Measurements from ENCODE around the gene COX6B2.

The COX6B2 gene

DNA sequence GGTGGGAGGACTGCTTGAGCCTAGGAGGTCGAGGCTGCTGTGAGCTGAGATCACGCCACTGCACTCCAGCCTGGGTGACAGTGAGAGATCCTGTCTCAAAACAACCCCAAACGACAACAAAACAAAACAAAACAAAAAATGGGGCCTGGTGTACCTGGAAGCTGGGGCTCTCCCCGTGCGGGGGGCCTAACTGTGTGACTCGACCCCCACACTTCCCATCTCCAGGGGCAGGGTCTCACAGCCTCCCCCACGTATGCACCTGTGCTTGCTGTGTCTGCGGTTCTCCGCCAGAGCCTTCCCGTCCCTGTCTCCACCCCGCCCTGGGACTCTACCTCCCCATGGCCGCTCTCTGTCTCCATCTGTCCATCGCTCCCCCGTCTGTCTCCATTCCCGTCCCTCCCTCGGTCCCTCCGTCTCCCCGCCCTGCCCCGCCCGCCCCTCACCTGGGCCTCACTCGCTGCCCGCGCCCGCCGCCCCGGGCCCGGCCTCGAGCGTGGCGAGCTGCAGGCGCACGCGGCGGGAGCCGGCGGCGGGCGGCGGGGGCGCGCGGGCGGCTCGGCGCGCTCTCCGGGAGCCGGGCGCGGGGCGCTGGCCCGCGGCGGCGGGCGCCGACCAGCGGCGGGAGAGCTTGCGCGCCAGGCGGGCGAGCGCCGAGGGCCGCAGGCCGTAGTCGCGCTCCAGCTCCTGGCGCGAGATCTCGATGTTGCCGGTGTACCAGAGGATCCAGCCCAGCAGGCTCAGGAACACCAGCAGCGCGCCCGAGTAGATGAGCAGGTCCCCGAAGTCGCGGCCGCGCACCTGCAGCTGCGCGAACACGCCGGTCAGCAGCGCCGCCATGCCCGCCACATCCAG is 29.0 kb upstream of the COX6B2 start:
- no peak for DNase-seq (ENCODE audit: low read depth)

DNA sequence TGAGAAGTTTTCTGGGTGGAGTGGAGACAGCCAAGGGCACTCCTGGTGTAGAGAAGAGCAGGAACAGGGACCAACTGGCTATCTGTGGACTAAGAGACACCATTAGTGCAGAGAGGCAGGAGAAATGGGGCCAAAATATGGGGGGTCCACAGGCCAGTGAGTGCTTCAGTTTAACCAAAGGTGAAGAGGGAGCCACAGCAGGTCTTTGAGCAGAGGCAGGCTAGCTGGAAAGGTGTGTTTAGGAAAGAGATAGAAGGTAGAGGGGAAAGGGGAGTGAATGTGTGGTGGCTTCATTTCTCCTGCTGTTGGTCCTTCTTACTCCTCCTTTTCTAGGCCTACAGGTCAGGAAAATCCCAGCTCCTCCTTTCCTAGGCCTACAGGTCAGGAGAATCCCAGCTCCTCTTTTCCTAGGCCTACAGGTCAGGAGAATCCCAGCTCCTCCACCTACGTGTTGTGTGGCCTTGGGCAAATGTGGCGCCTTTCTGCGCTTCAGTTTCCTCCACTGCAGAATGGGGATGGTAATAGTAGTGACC is 28.1 kb upstream of the COX6B2 start:
- DNase-seq (ENCODE audit: low read depth): no peak

DNA sequence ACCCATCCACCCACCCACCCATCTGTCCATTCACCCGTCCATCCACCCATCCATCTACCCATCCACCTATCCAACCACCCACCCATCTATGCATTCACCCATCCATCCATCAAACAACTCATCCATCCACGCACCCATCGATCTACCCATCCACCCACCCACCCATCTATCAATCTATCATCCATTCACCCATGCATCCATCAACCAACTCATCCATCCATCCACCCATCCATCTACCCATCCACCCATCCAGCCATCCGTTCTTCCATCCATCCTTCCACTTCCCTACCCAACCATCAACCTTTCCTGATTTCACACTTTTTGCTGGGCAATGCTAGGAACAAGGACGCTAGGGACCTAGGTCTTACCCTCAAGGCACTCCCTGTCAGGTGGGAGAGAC is 27.5 kb upstream of the COX6B2 start:
- no peak for DNase-seq (ENCODE audit: low read depth)

DNA sequence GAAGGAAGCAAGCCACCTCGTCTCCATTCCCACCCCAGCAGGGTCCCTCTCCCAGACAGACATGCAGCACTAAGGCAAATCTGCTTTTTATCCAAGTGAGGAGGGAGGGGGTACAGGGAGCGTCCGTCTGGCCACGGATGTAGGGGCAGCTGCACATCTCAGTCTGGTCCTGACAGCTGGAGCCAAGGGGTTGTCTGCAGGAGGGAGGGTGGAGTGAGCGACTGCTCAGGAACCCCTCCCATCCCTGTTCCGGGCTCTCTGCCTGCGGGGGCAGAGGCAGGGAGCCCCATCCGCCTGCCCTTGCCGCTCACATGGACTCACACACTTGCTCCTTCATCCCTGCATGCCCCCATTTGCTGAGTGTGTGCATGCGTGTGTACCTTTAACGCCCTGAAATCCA is 24.7 kb upstream of the COX6B2 start:
- DNase-seq (ENCODE audit: low read depth): no peak

DNA sequence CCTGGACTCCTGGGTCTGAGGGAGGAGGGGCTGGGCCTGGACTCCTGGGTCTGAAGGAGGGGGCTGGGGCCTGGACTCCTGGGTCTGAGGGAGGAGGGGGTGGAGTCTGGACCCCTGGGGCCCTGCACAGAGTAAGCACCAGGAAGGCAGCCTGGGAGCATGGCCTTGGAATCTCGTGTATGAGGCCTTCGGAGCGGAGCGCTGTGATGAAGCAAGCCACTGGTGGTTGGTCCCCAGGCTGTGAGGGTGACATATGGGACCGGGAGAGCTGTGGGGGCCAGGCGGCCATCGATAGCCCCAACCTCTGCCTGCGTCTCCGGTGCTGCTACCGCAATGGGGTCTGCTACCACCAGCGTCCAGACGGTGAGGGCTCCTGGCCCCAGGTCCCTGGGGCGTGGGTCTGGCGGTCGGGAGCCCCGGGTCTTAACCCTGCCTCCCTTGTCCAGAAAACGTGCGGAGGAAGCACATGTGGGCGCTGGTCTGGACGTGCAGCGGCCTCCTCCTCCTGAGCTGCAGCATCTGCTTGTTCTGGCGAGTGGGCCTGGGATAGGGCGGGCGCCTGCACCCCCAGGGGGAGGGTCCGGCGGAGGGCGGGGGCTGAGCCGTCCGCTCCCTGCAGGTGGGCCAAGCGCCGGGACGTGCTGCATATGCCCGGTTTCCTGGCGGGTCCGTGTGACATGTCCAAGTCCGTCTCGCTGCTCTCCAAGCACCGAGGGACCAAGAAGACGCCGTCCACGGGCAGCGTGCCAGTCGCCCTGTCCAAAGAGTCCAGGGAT is 23.0 kb upstream of the COX6B2 start:
- no peak for DNase-seq (ENCODE audit: low read depth)

DNA sequence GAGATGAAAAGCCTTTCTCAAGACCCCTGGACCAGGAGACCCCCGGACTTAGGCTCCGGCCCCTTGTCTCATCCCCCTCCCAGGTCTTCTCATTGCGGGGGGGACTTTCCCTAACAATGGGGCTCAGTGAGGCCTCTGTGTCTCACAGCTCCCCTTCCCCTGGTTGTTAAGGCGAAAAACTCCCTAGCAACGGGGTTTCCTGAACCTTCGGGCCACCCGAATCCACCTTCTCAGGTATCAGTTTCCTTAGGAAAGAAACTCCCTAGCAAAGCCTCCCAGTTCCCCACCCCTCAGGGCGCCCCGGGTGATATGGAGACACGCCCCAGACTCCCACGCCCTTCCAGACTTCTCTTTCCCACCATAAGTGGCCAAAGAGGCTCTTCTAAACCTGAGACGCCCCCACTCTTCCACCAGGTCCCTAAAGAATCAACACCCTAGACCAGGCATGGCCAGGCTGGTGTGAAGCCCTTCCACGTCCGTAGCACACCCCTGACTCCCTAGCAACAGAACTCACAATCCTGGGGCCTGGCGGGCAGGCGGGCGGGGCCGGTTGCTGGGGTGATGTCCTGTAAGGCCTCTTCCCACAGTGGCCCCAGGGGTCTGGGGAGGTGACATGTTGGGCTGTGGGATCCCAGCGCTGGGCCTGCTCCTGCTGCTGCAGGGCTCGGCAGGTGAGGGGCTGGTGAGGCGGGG is 21.9 kb upstream of the COX6B2 start, which contains the start of gene TMEM190:
TMEM190 (plus strand) TSS at position 586 of the 693 bp plus-strand sequence; CDS start at position 614, 28 bp downstream.
- no peak for DNase-seq (ENCODE audit: low read depth)

DNA sequence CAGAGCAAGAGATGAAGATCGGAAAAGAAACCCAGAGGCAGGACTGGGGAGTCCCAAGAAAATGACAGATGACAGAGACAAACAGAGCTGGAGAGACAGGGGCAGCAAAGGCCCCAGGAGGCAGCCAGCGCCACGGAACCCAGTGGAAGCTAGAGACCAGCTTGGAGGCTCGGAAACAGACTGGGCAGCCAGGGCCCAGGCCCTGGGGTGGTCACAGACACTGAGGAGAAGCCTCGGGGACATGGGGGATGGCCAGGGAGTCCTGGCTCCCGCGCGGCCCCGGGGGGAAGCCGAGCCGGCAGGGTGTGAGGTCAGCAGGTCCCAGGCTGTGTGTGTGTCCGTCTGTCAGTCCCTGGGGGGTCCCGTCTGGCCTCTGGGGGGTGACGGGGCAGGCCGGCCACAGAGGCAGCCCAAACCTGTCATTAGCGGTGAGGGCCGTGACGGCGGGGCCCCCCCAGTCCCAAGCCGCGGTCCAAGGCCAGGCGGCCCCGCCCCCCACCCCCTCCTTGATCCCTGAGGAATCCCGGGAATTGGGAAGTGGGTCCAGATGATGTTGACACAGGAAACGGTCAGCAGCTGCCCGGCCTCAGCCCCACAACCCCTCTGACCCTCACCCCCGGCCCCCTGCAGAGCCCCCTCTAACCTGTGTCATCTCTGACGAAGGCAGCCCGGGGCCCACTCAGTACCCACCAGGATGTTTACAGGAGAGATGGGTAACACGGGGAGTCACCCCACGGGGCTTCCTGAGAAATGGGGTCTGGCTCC is 19.7 kb upstream of the COX6B2 start:
- DNase-seq (ENCODE audit: low read depth): no peak

DNA sequence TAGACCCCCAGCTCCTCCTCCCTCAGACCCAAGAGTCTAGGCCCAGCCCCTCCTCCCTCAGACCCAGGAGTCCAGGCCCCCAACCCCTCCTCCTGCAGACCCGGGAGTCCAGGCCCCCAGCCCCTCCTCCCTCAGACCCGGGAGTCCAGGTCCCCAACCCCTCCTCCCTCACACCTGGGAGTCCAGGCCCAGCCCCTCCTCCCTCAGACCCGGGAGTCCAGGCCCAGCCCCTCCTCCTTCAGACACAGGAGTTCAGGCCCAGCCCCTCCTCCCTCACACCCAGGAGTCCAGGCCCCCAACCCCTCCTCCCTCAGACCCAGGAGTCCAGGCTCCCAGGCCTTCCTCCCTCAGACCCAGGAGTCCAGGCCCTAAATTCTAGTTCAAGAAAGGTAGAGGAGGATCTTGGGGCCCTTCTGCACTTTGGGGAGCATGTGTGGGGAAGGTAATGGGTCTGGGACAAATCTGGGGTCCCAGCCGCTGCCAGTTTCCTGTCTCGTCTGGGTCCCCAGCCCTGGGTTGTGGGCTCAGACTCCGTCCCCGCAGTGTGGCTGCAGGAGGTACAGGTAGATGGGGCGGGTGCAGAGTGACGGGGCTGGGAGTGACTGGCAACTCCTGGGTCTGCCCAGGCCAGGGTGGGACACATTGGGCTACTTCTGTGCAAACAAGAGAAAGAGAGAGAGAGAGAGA is 18.9 kb upstream of the COX6B2 start:
- no peak for DNase-seq (ENCODE audit: low read depth)

DNA sequence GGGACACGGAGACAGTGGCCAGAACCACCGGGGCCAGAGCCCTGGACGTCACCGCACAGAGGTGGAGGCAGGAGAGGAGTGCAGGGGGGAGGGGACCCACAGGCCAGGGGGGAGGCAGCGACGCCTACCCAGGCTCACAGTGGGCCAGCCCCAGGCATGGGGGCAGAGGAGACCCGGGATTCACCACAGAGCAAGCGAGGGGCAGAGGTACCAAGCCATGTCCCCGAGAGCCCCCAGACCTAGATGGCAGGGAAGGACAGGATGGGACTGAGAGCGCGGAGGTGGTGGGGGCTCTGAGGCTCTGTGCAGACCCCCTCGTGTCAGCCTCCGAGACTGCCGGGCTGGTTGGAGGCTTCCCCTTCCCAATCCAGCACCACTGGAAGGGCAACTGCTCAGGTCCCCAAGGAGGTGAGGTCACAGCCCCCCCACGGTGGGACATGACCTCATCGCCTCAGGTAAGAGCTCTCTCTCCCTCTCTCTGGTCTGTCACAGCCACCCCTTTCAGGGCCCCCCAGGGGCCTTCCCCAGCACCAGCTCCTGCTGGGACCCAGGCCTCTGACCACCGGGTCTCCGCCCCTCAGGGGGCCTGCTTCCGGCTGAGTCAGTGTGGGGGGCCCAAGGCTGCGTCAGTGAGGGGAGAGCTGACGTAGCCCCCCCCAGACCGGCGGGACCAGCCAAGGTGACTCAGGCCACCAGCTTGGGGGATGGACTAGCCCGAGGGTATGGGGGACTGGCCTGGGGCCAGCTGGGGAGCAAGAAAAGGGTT is 18.0 kb upstream of the COX6B2 start:
- no peak for DNase-seq (ENCODE audit: low read depth)

DNA sequence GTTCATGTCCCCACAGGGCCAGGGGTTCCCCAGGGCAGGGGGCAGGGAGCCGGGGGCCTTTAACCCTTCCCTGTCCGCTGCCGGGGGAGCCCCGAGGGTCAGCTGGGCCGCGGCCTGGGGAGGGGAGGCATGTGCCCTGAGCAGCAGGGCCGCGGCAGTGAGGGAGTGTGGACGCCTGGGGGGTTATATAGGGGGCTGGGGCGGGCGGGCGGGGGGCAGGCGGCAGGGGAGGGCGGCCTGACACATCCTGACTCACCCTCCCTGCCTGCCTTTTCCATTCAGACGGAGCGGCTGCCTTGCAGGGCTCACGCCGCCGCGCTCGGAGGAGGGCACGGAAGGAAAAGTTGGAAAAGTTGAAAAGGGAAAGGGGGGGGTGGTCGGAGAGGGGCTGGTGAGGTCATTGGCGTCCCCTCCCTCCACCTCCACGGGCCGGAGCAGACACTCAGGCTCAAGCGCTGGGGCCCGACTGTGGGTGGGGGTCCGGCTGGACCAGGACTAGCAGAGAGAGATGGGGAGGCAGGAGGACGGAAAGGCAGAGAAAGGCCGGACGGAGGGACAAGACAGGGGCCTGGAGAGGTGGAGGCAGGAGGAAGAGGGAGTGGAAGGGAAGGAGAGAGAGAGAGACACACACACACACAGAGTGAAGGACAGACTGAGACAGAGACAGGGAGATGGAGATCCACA is 15.9 kb upstream of the COX6B2 start, which contains the start of gene IL11:
IL11 (minus strand) TSS at position 159 of the 684 bp plus-strand sequence; CDS start at position 6, 153 bp downstream.
- DNase-seq (ENCODE audit: low read depth): no peak

DNA sequence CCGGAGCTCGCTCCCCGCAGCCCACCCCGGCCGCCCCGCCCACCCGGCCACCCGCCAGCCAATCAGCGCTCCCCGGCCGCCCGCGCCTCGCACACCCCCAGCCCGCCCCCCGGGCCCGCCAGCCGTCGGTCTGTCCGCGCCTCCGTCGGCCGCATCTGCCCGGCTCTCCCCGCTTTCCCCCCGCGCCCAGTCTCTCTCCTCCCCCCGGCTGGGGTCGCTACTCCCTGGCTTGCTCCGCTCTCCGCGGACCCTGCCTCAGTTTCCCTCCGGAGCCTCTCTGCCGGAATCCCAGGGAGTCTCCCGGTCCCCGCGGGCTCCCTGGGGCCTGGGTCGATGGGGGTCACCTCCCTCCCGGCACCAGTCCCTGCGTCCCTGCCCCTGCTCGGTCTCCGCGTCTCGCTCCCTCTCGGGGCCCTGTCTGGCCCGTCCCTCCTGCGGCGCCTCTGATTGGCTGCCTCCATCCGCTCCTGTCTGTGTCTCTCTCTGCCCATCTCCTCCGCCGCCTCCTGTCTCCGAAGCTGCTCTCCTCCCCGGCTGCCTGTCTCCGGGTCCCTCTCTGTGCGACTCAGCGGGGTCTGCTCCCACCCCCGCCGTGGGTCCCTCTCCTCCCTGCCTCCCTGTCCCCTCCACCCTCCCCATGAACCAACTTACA is 15.3 kb upstream of the COX6B2 start:
- DNase-seq (ENCODE audit: low read depth): peak; percentile 41

DNA sequence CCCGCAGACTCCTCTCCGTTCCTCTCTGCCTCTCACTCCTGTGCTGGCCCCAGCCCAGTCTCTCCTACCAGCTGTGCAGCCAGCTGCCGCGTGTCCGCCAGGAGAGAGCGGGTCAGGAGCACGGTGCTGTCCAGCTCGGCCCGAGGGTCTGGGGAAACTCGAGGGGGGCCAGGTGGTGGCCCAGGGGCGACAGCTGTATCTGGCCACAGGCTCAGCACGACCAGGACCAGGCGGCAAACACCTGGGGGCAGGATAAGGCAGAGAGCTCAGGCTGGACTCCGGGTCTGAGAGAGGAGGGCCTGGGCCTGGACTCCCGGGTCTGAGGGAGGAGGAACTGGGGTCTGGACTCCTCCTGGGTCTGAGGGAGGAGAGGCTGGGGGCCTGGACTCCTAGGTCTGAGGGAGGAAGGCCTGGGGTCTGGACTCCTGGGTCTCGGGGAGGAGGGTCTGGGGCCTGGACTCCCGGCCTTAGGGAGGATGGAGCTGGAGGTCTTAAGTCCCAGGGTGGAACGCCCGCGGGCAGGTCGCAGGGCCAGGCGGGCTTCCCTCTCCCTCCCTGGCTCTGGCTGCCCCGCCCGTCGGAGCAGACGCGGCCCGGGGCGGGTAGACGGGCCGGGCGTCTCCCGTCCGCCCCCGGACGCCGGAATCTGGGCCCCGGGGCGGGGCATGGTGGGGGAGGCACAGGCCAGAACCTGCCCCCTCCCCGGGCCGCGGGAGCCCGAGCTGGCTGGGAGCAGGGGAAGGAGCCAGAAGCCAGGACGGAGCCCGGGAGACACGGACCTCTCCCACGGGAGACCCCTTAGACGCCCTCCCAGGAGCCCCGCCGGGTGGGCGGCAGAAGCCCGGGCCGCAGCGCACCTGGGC is 14.4 kb upstream of the COX6B2 start:
- DNase-seq (ENCODE audit: low read depth): no peak

DNA sequence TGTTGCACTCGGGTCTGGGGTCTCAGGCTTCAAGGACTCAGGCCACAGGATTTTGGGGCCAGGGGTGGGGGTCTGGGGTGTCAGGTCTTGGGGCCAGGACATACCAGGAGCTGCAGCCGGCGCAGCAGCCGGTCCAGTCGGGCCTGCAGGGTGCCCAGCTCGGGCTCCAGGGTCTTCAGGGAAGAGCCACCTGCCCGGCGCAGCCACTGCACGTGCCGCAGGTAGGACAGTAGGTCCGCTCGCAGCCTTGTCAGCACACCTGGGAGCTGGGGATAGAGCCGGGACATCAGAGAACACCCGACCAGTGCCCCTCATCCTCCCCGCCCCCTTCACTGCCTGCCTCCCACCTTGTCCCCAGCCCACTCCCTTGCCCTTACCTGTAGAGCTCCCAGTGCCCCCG is 13.6 kb upstream of the COX6B2 start:
- no peak for DNase-seq (ENCODE audit: low read depth)

DNA sequence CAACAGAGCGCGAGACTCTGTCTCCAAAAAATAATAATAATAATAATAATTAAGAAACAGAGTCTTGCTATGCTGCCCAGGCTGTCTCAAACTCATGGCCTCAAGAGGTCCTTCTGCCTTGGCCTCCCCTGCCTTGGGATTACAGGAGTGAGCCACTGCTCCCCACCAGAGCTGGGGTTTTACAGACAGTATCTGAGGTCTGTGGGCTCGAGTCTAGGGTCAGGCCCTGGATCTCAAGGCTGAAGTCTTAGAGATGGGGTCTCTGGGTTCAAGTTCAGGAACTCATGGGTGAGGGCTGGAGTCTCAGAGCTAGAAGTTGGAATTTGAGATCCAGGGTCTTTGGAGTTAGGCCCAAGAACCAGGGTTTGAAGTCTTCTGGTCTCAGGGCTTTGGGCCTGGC is 12.3 kb upstream of the COX6B2 start:
- DNase-seq (ENCODE audit: low read depth): no peak

DNA sequence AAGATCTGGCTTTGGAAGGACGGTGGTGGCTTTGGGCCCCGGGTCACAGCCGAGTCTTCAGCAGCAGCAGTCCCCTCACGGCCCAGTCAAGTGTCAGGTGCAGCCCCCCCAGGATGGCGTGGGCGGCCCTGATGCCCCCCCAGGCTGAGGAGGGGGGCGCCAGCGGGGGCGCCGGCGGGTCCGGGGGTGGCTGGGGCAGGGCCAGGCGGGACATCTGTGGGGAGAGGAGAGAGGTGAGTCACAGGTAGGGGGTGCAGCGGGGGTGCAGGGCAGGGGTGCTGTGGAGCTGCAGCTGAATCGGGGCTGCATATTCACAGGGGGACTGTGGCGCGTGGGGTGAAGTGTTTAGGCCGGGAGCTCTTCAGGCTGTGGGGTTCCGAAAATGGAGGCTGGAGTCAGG is 11.4 kb upstream of the COX6B2 start:
- DNase-seq (ENCODE audit: low read depth): no peak

DNA sequence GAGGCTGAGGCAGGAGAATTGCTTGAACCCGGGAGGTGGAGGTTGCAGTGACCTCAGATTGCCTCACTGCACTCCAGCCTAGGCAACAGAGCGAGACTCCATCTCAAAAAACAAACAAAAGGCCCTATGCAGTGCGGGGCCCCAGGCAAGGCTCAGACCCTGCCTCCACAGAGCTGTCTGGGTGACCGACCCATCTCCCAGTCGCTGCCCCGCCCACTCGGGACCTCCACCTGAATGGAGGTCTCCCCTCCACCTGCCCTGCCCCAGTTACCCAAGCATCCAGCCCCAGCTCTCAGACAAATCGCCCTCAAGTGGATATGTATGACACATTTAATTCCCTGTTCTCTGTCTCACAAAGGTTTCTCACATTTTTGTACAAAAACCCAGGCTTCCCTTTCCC is 10.7 kb upstream of the COX6B2 start:
- DNase-seq (ENCODE audit: low read depth): no peak

DNA sequence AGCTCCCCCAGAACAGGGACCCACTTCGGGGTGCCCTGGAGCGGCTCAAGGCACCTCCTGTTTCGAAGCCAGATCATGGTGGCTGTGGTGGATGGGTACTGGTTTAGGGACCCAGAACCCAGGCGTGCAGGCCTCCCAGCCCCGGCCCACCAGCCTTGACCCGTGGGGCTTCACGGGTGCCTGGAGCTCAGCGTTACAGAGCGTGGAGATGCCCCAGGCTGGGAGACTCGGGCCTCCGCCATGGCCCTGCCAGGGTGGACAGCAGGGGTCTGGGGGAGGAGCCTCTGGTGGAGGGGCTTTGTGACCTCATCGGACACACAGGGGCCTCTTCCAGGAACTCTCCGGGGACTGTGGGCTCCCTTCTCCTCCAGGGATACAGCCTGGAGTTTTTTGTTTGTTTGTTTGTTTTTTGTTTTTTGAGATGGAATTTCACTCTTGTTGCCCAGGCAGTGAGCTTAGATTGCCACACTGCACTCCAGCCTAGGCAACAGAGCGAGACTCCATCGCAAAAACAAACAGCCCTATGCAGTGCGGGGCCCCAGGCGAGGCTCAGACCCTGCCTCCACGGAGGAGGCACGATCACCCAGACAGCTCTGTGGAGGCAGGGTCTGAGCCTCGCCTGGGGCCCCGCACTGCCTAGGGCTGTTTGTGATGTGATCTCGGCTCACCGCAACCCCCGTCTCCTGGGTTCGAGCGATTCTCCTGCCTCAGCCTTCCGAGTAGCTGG is 8.6 kb upstream of the COX6B2 start, which contains the start of gene GARIN5B:
GARIN5B (minus strand) TSS at position 271 of the 727 bp plus-strand sequence; CDS start at position 77, 194 bp downstream.
- no peak for DNase-seq (ENCODE audit: low read depth)

Data from GM04503 (cell line).